Naive B cell (primary cell): Measurements from ENCODE around the gene STK35. TPM values are rescaled to one million over a fixed set of nuclear protein-coding genes. Genes with fewer than 3 reads are reported as not detected.

ENCODE experiments used
- ATAC-seq, 2 donors: fragments of 150-1000 bp; cut with Tn5 transposase; 2 replicates each; pipeline ENCODE4 v1.10.0; 2021; ENCODE audit warnings: low read depth in 2 of 2, mild to moderate bottlenecking in 2 of 2, moderate library complexity in 2 of 2
- DNase-seq: peaks from one replicate; pipeline ENCODE4 v3.0.0; 2022
- H3K27ac Mint-ChIP-seq, 6 donors: one replicate each; pipeline ENCODE4 v1.8.0; 2020 to 2022; ENCODE audit warnings: mild to moderate bottlenecking in 6 of 6, mixed read lengths in 6 of 6, moderate library complexity in 5 of 6, inconsistent platforms in 2 of 6
- H3K27me3 Mint-ChIP-seq, 3 donors: one replicate each; pipeline ENCODE4 v1.8.0; 2021 to 2022; ENCODE audit warnings: mixed read lengths in 3 of 3, mild to moderate bottlenecking in 1 of 3
- H3K36me3 Mint-ChIP-seq, 2 donors: one replicate each; pipeline ENCODE4 v1.8.0; 2020 to 2022; ENCODE audit warnings: mixed read lengths in 2 of 2, inconsistent platforms in 1 of 2, mild to moderate bottlenecking in 1 of 2
- H3K4me1 Mint-ChIP-seq, 3 donors: one replicate each; pipeline ENCODE4 v1.8.0; 2020 to 2022; ENCODE audit warnings: mixed read lengths in 3 of 3, inconsistent platforms in 1 of 3, mild to moderate bottlenecking in 1 of 3, moderate library complexity in 1 of 3
- H3K4me3 Mint-ChIP-seq, 8 donors: one replicate each; pipeline ENCODE4 v1.8.0; 2020 to 2022; ENCODE audit warnings: mild to moderate bottlenecking in 8 of 8, mixed read lengths in 8 of 8, moderate library complexity in 8 of 8, inconsistent platforms in 2 of 8
- H3K9me3 Mint-ChIP-seq, 7 donors: one replicate each; pipeline ENCODE4 v1.8.0; 2020 to 2022; ENCODE audit warnings: mixed read lengths in 7 of 7, mild to moderate bottlenecking in 5 of 7, inconsistent platforms in 2 of 7, moderate library complexity in 1 of 7
- polyA plus RNA-seq, 6 donors: library from polyadenylated mRNA; unstranded; fragments of 300-500 nt; fragmentation: Illumina TruSeq; gene quantifications; one replicate each; pipeline ENCODE4 v1.2.3, GENCODE V29; 2021; ENCODE audit warnings: low read depth in 6 of 6

Gene STK35
- polyA plus RNA-seq, result 1 to 10 TPM; 3.3 to 8.7 (median 5.7) TPM

DNA sequence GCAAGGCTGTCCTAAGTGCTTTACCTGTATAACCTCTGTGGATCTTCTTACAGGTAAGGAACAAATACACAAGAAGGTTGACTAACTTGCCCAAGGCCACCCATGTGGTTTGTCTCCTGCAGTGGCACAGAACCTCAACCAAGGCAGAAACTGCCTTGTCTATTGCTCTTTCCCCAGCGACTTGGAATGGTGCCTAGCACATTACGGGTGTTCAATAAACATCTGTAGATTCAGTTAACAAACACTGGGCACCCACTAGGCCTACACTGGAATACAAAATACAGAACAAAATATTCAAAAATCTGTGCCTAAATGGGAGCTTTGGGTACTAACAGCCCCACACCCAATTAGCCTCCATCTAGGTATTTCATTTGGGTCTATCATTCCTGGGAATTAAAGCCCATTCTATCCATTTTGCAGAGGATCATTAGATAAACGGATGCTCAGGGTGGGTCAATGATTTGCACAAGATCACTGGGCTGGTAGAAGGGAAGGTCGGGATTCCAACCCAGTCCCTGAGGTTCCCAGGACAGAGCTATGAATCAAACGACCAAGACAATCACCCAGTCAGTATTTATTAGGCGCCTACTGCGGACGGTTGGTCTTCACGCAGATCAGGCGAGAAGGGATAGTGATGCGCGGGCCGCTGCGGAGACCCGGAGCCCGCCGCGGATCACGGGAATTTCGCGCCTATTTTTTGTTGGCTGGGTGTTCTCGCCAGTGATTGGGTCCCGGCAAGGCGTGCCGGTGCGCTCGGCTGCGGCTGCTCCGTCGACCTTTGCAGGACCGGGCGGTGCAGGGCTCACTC lies at the start of gene STK35:
Gene STK35, plus strand, starts transcription at position 771 of the 808 bp plus-strand sequence. CDS start 55 bp downstream, outside the sequence.
- H3K36me3 Mint-ChIP-seq, result peaks cover 0 to 2% of the 10 kb centered on the region in 2 donors
- peak within 1 kb of the TSS; percentile 88 to 99 (median 94) for H3K4me3 Mint-ChIP-seq
- no peaks in the 10 kb centered on the region for H3K9me3 Mint-ChIP-seq
- DNase-seq (no peak), ATAC-seq (peak; percentile 15 to 19)
- peaks cover 25 to 35% (median 35%) of the 10 kb centered on the region in 3 donors for H3K4me1 Mint-ChIP-seq
- H3K27me3 Mint-ChIP-seq, result peaks cover 0 to 7% (median 0%) of the 10 kb centered on the region in 3 donors
- peak within 1 kb of the TSS; percentile 100 for H3K27ac Mint-ChIP-seq

GRCh38 chr20:2051946-2052345 lies 49.7 kb upstream of the STK35 start:
- Mint-ChIP-seq H3K4me1 (no peaks in the 10 kb centered on the region), H3K36me3 (peaks cover 0 to 14% of the 10 kb centered on the region in 2 donors), H3K4me3 (no peak overlapping the region), H3K9me3 (peaks cover 0 to 18% (median 3%) of the 10 kb centered on the region in 7 donors), H3K27me3 (peaks cover 56 to 78% (median 65%) of the 10 kb centered on the region in 3 donors), H3K27ac (no peak overlapping the region)
- ATAC-seq, result no peak
- no peak for DNase-seq

DNA sequence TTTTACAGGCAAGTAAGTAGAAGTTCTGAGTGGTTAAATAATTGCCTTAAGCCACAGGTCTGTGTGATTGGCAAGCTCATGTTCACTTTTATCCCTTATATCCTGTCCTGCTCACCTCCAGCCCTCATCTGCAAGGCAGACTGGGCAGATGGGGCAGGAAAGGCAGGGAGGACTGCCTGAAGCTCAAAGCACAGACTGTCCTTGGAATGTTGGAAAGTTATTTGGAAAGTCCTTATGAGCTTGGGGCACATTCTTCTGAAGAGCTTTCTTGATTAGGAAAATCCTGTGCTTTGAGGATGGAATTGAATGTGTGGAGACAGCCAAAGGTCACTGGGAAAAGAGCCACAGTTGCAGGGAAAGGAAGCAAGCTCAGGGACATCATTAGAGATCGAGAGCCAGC lies 48.9 kb upstream of the STK35 start:
- no peak overlapping the region for H3K27ac Mint-ChIP-seq
- H3K4me3 Mint-ChIP-seq, result peak overlapping the region in 1 of 8 donors; percentile 39
- H3K27me3 Mint-ChIP-seq, result peaks cover 60 to 83% (median 72%) of the 10 kb centered on the region in 3 donors
- peaks cover 0 to 26% (median 5%) of the 10 kb centered on the region in 7 donors for H3K9me3 Mint-ChIP-seq
- DNase-seq (no peak), ATAC-seq (no peak)
- no peaks in the 10 kb centered on the region for H3K4me1 Mint-ChIP-seq
- peaks cover 1 to 14% of the 10 kb centered on the region in 2 donors for H3K36me3 Mint-ChIP-seq

GRCh38 chr20:2053615-2054014 lies 48.0 kb upstream of the STK35 start:
- no peak for ATAC-seq
- H3K27me3 Mint-ChIP-seq, result peaks cover 59 to 84% (median 81%) of the 10 kb centered on the region in 3 donors

GRCh38 chr20:2054911-2055310 lies 46.7 kb upstream of the STK35 start:
- Mint-ChIP-seq H3K27ac (no peak overlapping the region), H3K27me3 (peaks cover 59 to 92% (median 84%) of the 10 kb centered on the region in 3 donors), H3K4me3 (no peak overlapping the region), H3K36me3 (peaks cover 9 to 14% of the 10 kb centered on the region in 2 donors), H3K9me3 (peaks cover 4 to 42% (median 10%) of the 10 kb centered on the region in 7 donors), H3K4me1 (no peaks in the 10 kb centered on the region)
- DNase-seq (no peak), ATAC-seq (no peak)

More at GRCh38 chr20:2053615-2054014, 48.0 kb upstream of the STK35 start:
- DNase-seq, result no peak
- Mint-ChIP-seq H3K9me3 (peaks cover 4 to 35% (median 10%) of the 10 kb centered on the region in 7 donors), H3K4me3 (no peak overlapping the region), H3K27ac (no peak overlapping the region), H3K36me3 (peaks cover 9 to 14% of the 10 kb centered on the region in 2 donors), H3K4me1 (no peaks in the 10 kb centered on the region)

DNA sequence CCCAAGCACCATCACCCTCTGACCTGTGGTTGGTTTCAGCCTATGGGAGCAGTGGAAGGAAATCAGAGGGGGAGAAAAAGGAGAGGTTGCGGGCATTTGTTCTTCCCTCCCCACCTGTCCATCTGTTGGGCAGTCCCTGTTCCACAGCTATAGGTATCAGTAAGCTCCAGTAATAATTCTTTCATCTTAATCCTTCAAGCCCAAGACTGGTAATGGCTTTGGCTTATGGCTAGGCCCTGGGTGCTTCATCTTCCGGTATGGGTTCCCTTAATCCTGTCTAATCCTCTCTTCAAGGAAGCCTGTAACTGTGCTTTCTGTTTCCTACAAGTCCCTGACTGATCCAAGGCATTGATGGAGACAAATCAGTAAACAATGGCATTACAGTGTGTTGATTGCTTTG lies 42.2 kb upstream of the STK35 start:
- Mint-ChIP-seq H3K36me3 (peaks cover 0 to 9% of the 10 kb centered on the region in 2 donors), H3K4me1 (no peaks in the 10 kb centered on the region), H3K27ac (peak overlapping the region in 3 of 6 donors; percentile 2 to 33 (median 32)), H3K9me3 (peaks cover 4 to 25% (median 9%) of the 10 kb centered on the region in 7 donors), H3K27me3 (peaks cover 38 to 57% (median 55%) of the 10 kb centered on the region in 3 donors), H3K4me3 (no peak overlapping the region)
- DNase-seq (no peak), ATAC-seq (no peak)

DNA sequence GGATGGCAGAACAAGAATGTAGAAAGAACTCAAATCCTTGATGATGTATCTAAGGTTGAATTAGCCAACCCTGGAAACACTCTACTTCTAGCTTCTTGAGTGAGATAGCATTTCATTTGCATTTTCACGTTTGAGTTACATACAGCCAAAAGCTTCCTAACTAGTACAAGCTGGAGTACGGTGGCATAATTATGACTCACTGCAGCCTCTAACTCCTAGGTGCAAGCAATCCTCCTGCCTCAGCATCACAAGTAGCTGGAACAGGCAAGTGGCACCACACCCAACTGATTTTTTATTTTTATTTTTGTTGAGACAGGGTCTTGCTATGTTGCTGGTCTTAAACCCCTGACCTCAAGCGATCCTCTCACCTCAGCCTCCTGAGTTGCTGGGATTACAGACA lies 36.5 kb upstream of the STK35 start:
- H3K27ac Mint-ChIP-seq, result no peak overlapping the region
- no peaks in the 10 kb centered on the region for H3K4me1 Mint-ChIP-seq
- H3K36me3 Mint-ChIP-seq, result no peaks in the 10 kb centered on the region

GRCh38 chr20:2066461-2067122 lies 35.0 kb upstream of the STK35 start:
- Mint-ChIP-seq H3K4me1 (no peaks in the 10 kb centered on the region), H3K36me3 (no peaks in the 10 kb centered on the region), H3K27me3 (peaks cover 50 to 57% (median 51%) of the 10 kb centered on the region in 3 donors), H3K9me3 (peaks cover 0 to 10% (median under 1%) of the 10 kb centered on the region in 7 donors), H3K27ac (no peak overlapping the region), H3K4me3 (no peak overlapping the region)
- ATAC-seq (no peak), DNase-seq (no peak)

More for the DNA sequence above, 36.5 kb upstream of the STK35 start:
- Mint-ChIP-seq H3K9me3 (peaks cover 0 to 2% (median 0%) of the 10 kb centered on the region in 7 donors), H3K27me3 (peaks cover 45 to 50% (median 45%) of the 10 kb centered on the region in 3 donors), H3K4me3 (no peak overlapping the region)
- no peak for DNase-seq
- no peak for ATAC-seq

GRCh38 chr20:2080532-2081224 lies 20.9 kb upstream of the STK35 start:
- H3K4me3 Mint-ChIP-seq, result no peak overlapping the region
- no peak overlapping the region for H3K27ac Mint-ChIP-seq
- H3K9me3 Mint-ChIP-seq, result peaks cover 0 to 2% (median 0%) of the 10 kb centered on the region in 7 donors
- peaks cover 0 to 3% (median 0%) of the 10 kb centered on the region in 3 donors for H3K4me1 Mint-ChIP-seq
- H3K27me3 Mint-ChIP-seq, result peaks cover 38 to 50% (median 43%) of the 10 kb centered on the region in 3 donors
- DNase-seq (no peak), ATAC-seq (no peak)
- H3K36me3 Mint-ChIP-seq, result no peaks in the 10 kb centered on the region

- H3K9me3 Mint-ChIP-seq, result no peaks in the 10 kb centered on the region
Observed at GRCh38 chr20:2084703-2085102, 16.9 kb upstream of the STK35 start.

DNA sequence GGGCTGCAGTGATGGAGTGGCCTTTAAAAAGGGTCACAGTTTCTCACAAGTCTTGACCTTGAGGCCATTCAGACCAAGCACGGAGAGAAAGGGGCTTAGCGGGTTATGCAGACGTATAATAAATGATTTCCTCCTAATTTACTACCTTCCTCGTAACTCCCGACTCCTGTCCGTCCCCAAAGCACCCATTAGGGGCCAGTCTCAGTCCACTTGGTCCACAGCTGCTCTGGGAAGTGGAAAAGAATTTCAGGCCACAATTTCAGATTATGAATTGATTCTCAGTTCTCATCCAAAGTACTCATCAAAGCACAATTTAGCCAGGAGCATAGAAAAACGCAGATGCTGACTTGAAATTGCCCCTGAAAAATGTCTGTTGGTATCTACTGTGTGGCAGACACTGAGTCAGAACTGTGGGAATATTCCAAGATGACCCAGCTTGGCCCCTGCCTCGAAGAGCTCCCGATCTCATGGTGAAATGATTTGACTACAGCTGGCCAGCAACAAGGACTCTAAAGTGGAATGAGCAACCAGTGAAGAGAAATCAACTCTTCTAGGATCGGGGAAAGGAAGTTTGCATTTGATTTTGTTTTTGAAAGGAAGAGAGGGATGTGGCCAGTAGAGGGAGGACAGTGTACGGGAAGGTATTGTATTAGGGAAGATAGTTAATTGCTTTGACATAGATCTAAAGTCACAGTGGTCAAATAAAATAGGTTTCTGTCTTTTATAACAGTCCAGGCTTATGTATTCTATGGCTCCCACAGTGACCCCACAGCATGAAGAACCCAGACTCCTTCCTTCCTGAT lies 15.2 kb upstream of the STK35 start:
- Mint-ChIP-seq H3K9me3 (no peaks in the 10 kb centered on the region), H3K4me3 (no peak overlapping the region), H3K4me1 (no peaks in the 10 kb centered on the region), H3K27me3 (peaks cover 35 to 54% (median 50%) of the 10 kb centered on the region in 3 donors), H3K36me3 (no peaks in the 10 kb centered on the region), H3K27ac (peak overlapping the region in 1 of 6 donors; percentile 15)
- ATAC-seq (no peak), DNase-seq (no peak)

More at GRCh38 chr20:2084703-2085102, 16.9 kb upstream of the STK35 start:
- Mint-ChIP-seq H3K27me3 (peaks cover 37 to 54% (median 52%) of the 10 kb centered on the region in 3 donors), H3K4me3 (no peak overlapping the region), H3K36me3 (no peaks in the 10 kb centered on the region), H3K4me1 (no peaks in the 10 kb centered on the region), H3K27ac (no peak overlapping the region)
- ATAC-seq (no peak), DNase-seq (no peak)

DNA sequence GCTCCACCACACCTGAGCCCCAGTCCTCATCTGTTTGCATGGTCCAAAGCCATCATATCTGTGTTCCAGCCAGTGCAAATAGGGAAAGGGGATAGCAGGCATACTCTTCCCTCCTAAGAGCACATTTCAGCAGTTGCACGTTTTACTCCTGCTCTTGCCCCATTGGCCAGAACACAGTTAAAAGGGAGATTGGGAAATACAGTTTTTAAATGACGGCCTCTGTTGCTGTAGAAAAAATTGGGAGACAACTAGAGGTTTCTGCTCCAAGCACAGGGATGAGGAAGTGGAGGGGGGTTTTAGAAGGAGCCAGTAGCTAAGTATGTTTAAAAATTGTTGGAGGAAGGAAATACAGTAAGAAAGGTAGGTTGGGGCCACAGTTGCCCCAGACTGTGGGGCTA lies 14.6 kb upstream of the STK35 start:
- no peak overlapping the region for H3K27ac Mint-ChIP-seq
- H3K36me3 Mint-ChIP-seq, result no peaks in the 10 kb centered on the region
- H3K4me1 Mint-ChIP-seq, result no peaks in the 10 kb centered on the region
- H3K27me3 Mint-ChIP-seq, result peaks cover 35 to 54% (median 50%) of the 10 kb centered on the region in 3 donors
- ATAC-seq (no peak), DNase-seq (no peak)
- no peaks in the 10 kb centered on the region for H3K9me3 Mint-ChIP-seq
- no peak overlapping the region for H3K4me3 Mint-ChIP-seq
